Endothelial cell (in vitro differentiated cells): Measurements from ENCODE around the gene SS18L1. TPM values are rescaled to one million over a fixed set of nuclear protein-coding genes. Genes with fewer than 3 reads are reported as not detected.

Source experiments
- DNase-seq: peaks from one replicate; pipeline ENCODE4 v3.0.0; 2021; ENCODE audit warnings: low spot score
- H3K27ac Mint-ChIP-seq: one replicate; pipeline ENCODE4 v1.8.0; 2021; ENCODE audit warnings: mixed read lengths, inconsistent platforms; ENCODE audit not compliant: unreplicated experiment
- H3K27me3 Mint-ChIP-seq: one replicate; pipeline ENCODE4 v1.8.0; 2021; ENCODE audit warnings: mild to moderate bottlenecking, moderate library complexity, mixed read lengths, inconsistent platforms; ENCODE audit not compliant: unreplicated experiment
- H3K36me3 Mint-ChIP-seq: one replicate; pipeline ENCODE4 v1.8.0; 2021; ENCODE audit warnings: mild to moderate bottlenecking, low read depth, mixed read lengths, inconsistent platforms; ENCODE audit not compliant: unreplicated experiment
- H3K4me1 Mint-ChIP-seq: one replicate; pipeline ENCODE4 v1.8.0; 2021; ENCODE audit warnings: mild to moderate bottlenecking, mixed read lengths, inconsistent platforms; ENCODE audit not compliant: unreplicated experiment
- H3K4me3 Mint-ChIP-seq: one replicate; pipeline ENCODE4 v1.8.0; 2021; ENCODE audit warnings: mild to moderate bottlenecking, mixed read lengths, inconsistent platforms; ENCODE audit not compliant: unreplicated experiment
- H3K9me3 Mint-ChIP-seq: one replicate; pipeline ENCODE4 v1.8.0; 2021; ENCODE audit warnings: mixed read lengths, inconsistent platforms; ENCODE audit not compliant: unreplicated experiment
- CTCF ChIP-seq: fragments of 200-600 bp; sonication (generic); IDR thresholded peaks from one replicate; pipeline ENCODE4 v1.5.0; 2021; ENCODE audit warnings: antibody characterized with exemption; ENCODE audit not compliant: unreplicated experiment
- total RNA-seq: library from RNA; stranded (reverse); fragmentation: NEBNext Ultra II Directional; extraction: Animal tissue kit (Norgen Biotek cat#: 25700); gene quantifications from one replicate; pipeline ENCODE4 v1.2.1, GENCODE V29; 2021; ENCODE audit not compliant: unreplicated experiment

Gene SS18L1
- total RNA-seq, 1 donor from 2014 or later = 17.5 TPM

GRCh38 chr20:62160876-62161275 is 17.3 kb downstream of the SS18L1 start:
- TF ChIP-seq CTCF = no peak
- no peaks in the 10 kb centered on the region for H3K9me3 Mint-ChIP-seq
- peaks cover 5% of the 10 kb centered on the region for H3K4me1 Mint-ChIP-seq
- no peak for DNase-seq
- no peak overlapping the region for H3K4me3 Mint-ChIP-seq
- H3K27ac Mint-ChIP-seq = no peak overlapping the region
- H3K27me3 Mint-ChIP-seq = peaks cover 5% of the 10 kb centered on the region
- H3K36me3 Mint-ChIP-seq = peaks cover 7% of the 10 kb centered on the region

GRCh38 chr20:62161347-62161746 is 17.8 kb downstream of the SS18L1 start:
- no peaks in the 10 kb centered on the region for H3K9me3 Mint-ChIP-seq
- peaks cover 9% of the 10 kb centered on the region for H3K36me3 Mint-ChIP-seq
- no peak overlapping the region for H3K4me3 Mint-ChIP-seq
- H3K27ac Mint-ChIP-seq = no peak overlapping the region
- peaks cover 5% of the 10 kb centered on the region for H3K27me3 Mint-ChIP-seq
- no peak for DNase-seq
- no peaks in the 10 kb centered on the region for H3K4me1 Mint-ChIP-seq
- TF ChIP-seq CTCF = no peak

GRCh38 chr20:62162765-62163484 is 19.4 kb downstream of the SS18L1 start:
- Mint-ChIP-seq H3K36me3 (peaks cover 10% of the 10 kb centered on the region), H3K27ac (no peak overlapping the region), H3K27me3 (peaks cover 5% of the 10 kb centered on the region), H3K9me3 (no peaks in the 10 kb centered on the region), H3K4me1 (no peaks in the 10 kb centered on the region), H3K4me3 (no peak overlapping the region)
- TF ChIP-seq CTCF = no peak
- DNase-seq = no peak

- Mint-ChIP-seq H3K4me3 (no peak overlapping the region), H3K36me3 (peaks cover 9% of the 10 kb centered on the region), H3K27me3 (peaks cover 7% of the 10 kb centered on the region), H3K27ac (no peak overlapping the region), H3K9me3 (no peaks in the 10 kb centered on the region), H3K4me1 (no peaks in the 10 kb centered on the region)
- TF ChIP-seq CTCF = no peak
- no peak for DNase-seq
Measured at GRCh38 chr20:62163485-62163865, 19.9 kb downstream of the SS18L1 start.

GRCh38 chr20:62163986-62164762 is 20.6 kb downstream of the SS18L1 start:
- no peaks in the 10 kb centered on the region for H3K9me3 Mint-ChIP-seq
- H3K4me1 Mint-ChIP-seq = no peaks in the 10 kb centered on the region
- peaks cover 7% of the 10 kb centered on the region for H3K27me3 Mint-ChIP-seq
- H3K4me3 Mint-ChIP-seq = no peak overlapping the region
- peaks cover 6% of the 10 kb centered on the region for H3K36me3 Mint-ChIP-seq
- no peak for DNase-seq
- no peak overlapping the region for H3K27ac Mint-ChIP-seq
- TF ChIP-seq CTCF = no peak
